Liver (tissue), 3 donors: Measurements from ENCODE around the gene IL20.

Source experiments
- CTCF ChIP-seq: fragments of 150-350 bp; IDR thresholded peaks from 2 replicates; pipeline ENCODE4 v1.5.1; 2017; ENCODE audit warnings: improper control_type of control experiment, low read depth, low read length; ENCODE audit not compliant: missing input control
- RAD21 ChIP-seq, 2 donors: IDR thresholded peaks; 2 replicates each; pipeline ENCODE4 v1.6.1; 2016; ENCODE audit warnings: antibody characterized with exemption in 2 of 2, mild to moderate bottlenecking in 2 of 2
- SP1 ChIP-seq: IDR thresholded peaks from 2 replicates; pipeline ENCODE4 v1.6.1; 2018; ENCODE audit warnings: antibody characterized with exemption, mild to moderate bottlenecking
- YY1 ChIP-seq: IDR thresholded peaks from 2 replicates; pipeline ENCODE4 v1.6.1; 2016; ENCODE audit warnings: antibody characterized with exemption, mild to moderate bottlenecking
- donor health status: healthy.
- donor health status: healthy.

GRCh38 chr1:206860165-206860564 lies 5.3 kb upstream of the IL20 start:
- TF ChIP-seq CTCF, result no peak
- no peak for TF ChIP-seq RAD21 (IDR thresholded peaks at IDR 0.05)
- no peak for TF ChIP-seq SP1
- TF ChIP-seq YY1, result no peak
